Prostate gland (tissue), 2 donors: Measurements from ENCODE around the gene NGFR. TPM values are rescaled to one million over a fixed set of nuclear protein-coding genes. Genes with fewer than 3 reads are reported as not detected.

Experiments
- DNase-seq: peaks from one replicate; pipeline ENCODE4 v3.0.0-alpha.2; 2019; ENCODE audit warnings: low spot score
- H3K27ac ChIP-seq, 2 donors: fragments of 200-600 bp; sonication (generic); 2 replicates each; pipeline ENCODE4 v1.5.1; 2017 to 2019
- H3K27me3 ChIP-seq: fragments of 200-600 bp; sonication (generic); replicated peaks from 2 replicates; pipeline ENCODE4 v1.5.1; 2019; ENCODE audit not compliant: insufficient read depth
- H3K36me3 ChIP-seq, 2 donors: fragments of 200-600 bp; sonication (generic); 1 replicate in 1 of 2; 2 replicates in 1 of 2; pipeline versions ENCODE4 v1.5.1 to v1.8.1; 2017 to 2019
- H3K4me1 ChIP-seq: fragments of 200-600 bp; sonication (generic); replicated peaks from 2 replicates; pipeline ENCODE4 v1.5.1; 2019
- H3K4me3 ChIP-seq, 2 donors: fragments of 200-600 bp; sonication (generic); 2 replicates each; pipeline ENCODE4 v1.5.1; 2017 to 2019
- H3K9me3 ChIP-seq: fragments of 200-600 bp; sonication (generic); 2 replicates; pipeline ENCODE4 v1.5.1; 2017
- CTCF ChIP-seq, 4 experiments: fragments of 200-600 bp in 2 of 4; fragments of 450-650 bp in 2 of 4; sonication (generic) in 2 of 4; IDR thresholded peaks; 1 replicate in 3 of 4; 2 replicates in 1 of 4; pipeline ENCODE4 v1.5.1; 2016 to 2019; ENCODE audit warnings: antibody characterized with exemption in 4 of 4, mild to moderate bottlenecking in 2 of 4, moderate library complexity in 2 of 4
- POLR2A ChIP-seq: fragments of 450-650 bp; IDR thresholded peaks from one replicate; pipeline ENCODE4 v1.6.1; 2016; ENCODE audit warnings: antibody characterized with exemption, mild to moderate bottlenecking
- POLR2AphosphoS5 ChIP-seq: sonication (generic); formaldehyde crosslinking; IDR thresholded peaks from one replicate; pipeline ENCODE4 v1.6.1; 2017; ENCODE audit warnings: antibody characterized with exemption
- WGBS: methylation state at CpG from one replicate; pipeline ENCODE4 v1.1.5; 2018; 5-methylcytosine and 5-hydroxymethylcytosine counted together
- intact Hi-C: fragments of 100-400 bp; cut with DNase I; formaldehyde crosslinking; loops from one replicate; pipeline ENCODE4 v1.14.2; 2022
- total RNA-seq, 2 donors: library from RNA; depleted of rRNA; stranded (reverse); fragments of >200 nt; gene quantifications; one replicate each; pipeline ENCODE4 v1.1.0, GENCODE V29; 2016

Gene NGFR
- total RNA-seq, 2 donors from 2014 or later: 30.1 to 34.4 TPM

- no peaks in the 10 kb centered on the region for H3K36me3 ChIP-seq
- no peak for DNase-seq
- no peaks in the 10 kb centered on the region for H3K9me3 ChIP-seq
- TF ChIP-seq POLR2A (no peak), POLR2AphosphoS5 (no peak), CTCF (IDR thresholded peaks at IDR 0.05) (no peak)
- intact Hi-C loops: no loop called here
- no peak overlapping the region for H3K4me3 ChIP-seq
- H3K27ac ChIP-seq: no peak overlapping the region
- 68% methylated on average over 15 of the region's 15 CpGs for WGBS
- H3K4me1 ChIP-seq: no peaks in the 10 kb centered on the region
- no peaks in the 10 kb centered on the region for H3K27me3 ChIP-seq
Observed at GRCh38 chr17:49521471-49522356, 26.6 kb downstream of the NGFR start.

- H3K4me3 ChIP-seq: no peak overlapping the region
- no peak for DNase-seq
- no peak overlapping the region for H3K27ac ChIP-seq
- no peaks in the 10 kb centered on the region for H3K9me3 ChIP-seq
- WGBS: 82% methylated on average over 6 of the region's 6 CpGs
- intact Hi-C loops: no loop called here
- H3K27me3 ChIP-seq: no peaks in the 10 kb centered on the region
- no peaks in the 10 kb centered on the region for H3K4me1 ChIP-seq
- H3K36me3 ChIP-seq: no peaks in the 10 kb centered on the region
- no peak for TF ChIP-seq POLR2A
- TF ChIP-seq CTCF (IDR thresholded peaks at IDR 0.05): no peak
- no peak for TF ChIP-seq POLR2AphosphoS5
Observed at GRCh38 chr17:49522357-49522890, 27.3 kb downstream of the NGFR start.

- H3K4me3 ChIP-seq: no peak overlapping the region
- H3K27me3 ChIP-seq: no peaks in the 10 kb centered on the region
- no peaks in the 10 kb centered on the region for H3K36me3 ChIP-seq
- DNase-seq: no peak
- H3K27ac ChIP-seq: peak overlapping the region in 1 of 2 donors; percentile 18
- no peaks in the 10 kb centered on the region for H3K4me1 ChIP-seq
- intact Hi-C loops: no loop called here
- TF ChIP-seq CTCF (IDR thresholded peaks at IDR 0.05) (no peak), POLR2AphosphoS5 (no peak), POLR2A (no peak)
- WGBS: 72% methylated on average over 5 of the region's 5 CpGs
- no peaks in the 10 kb centered on the region for H3K9me3 ChIP-seq
Observed at GRCh38 chr17:49523196-49523595, 28.1 kb downstream of the NGFR start.

GRCh38 chr17:49523706-49524472 is 28.8 kb downstream of the NGFR start:
- peak overlapping the region in 1 of 2 donors; percentile 18 for H3K27ac ChIP-seq
- H3K4me1 ChIP-seq: no peaks in the 10 kb centered on the region
- H3K36me3 ChIP-seq: no peaks in the 10 kb centered on the region
- H3K4me3 ChIP-seq: no peak overlapping the region
- no peaks in the 10 kb centered on the region for H3K9me3 ChIP-seq
- 49% methylated on average over 11 of the region's 11 CpGs for WGBS
- intact Hi-C loops: no loop called here
- TF ChIP-seq CTCF (IDR thresholded peaks at IDR 0.05): no peak
- TF ChIP-seq POLR2A: peak; percentile 20
- TF ChIP-seq POLR2AphosphoS5: peak; percentile 92
- DNase-seq: peak; percentile 89
- H3K27me3 ChIP-seq: no peaks in the 10 kb centered on the region
